GM18502 (cell line): Measurements from ENCODE around the gene RTN4R.

Source experiments
- ATAC-seq: cut with Tn5 transposase; IDR thresholded peaks from one replicate; pipeline ENCODE4 v1.9.1; 2021; ENCODE audit warnings: mild to moderate bottlenecking; ENCODE audit not compliant: unreplicated experiment, poor library complexity

RTN4R gene

GRCh38 chr22:20233351-20234313 lies 34.5 kb downstream of the RTN4R start:
- ATAC-seq = no peak

- no peak for ATAC-seq
These were observed 35.3 kb downstream of the RTN4R start for GRCh38 chr22:20232781-20233180.

GRCh38 chr22:20232237-20232598 lies 35.9 kb downstream of the RTN4R start:
- ATAC-seq = no peak

GRCh38 chr22:20231514-20232236 lies 36.4 kb downstream of the RTN4R start:
- ATAC-seq = no peak

- no peak for ATAC-seq
These were observed 37.2 kb downstream of the RTN4R start for GRCh38 chr22:20230777-20231420.

- no peak for ATAC-seq
These were observed 38.0 kb downstream of the RTN4R start for GRCh38 chr22:20229916-20230775.

GRCh38 chr22:20228939-20229272 lies 39.2 kb downstream of the RTN4R start:
- no peak for ATAC-seq

GRCh38 chr22:20228055-20228938 lies 39.8 kb downstream of the RTN4R start:
- no peak for ATAC-seq

GRCh38 chr22:20227363-20227762 lies 40.8 kb downstream of the RTN4R start:
- ATAC-seq = no peak

GRCh38 chr22:20226760-20227350 lies 41.3 kb downstream of the RTN4R start:
- ATAC-seq = no peak

GRCh38 chr22:20226077-20226716 lies 41.9 kb downstream of the RTN4R start:
- ATAC-seq = no peak

GRCh38 chr22:20225693-20225966 lies 42.5 kb downstream of the RTN4R start:
- ATAC-seq = no peak

GRCh38 chr22:20224917-20225692 lies 43.0 kb downstream of the RTN4R start:
- no peak for ATAC-seq

GRCh38 chr22:20224256-20224626 lies 43.9 kb downstream of the RTN4R start:
- ATAC-seq = no peak

- no peak for ATAC-seq
These were observed 44.5 kb downstream of the RTN4R start for GRCh38 chr22:20223421-20224255.

GRCh38 chr22:20222764-20223420 lies 45.2 kb downstream of the RTN4R start:
- ATAC-seq = no peak
